Activated CD8-positive, alpha-beta memory T cell treated with anti-CD3 and anti-CD28 coated beads for 1 hour (primary cell): ENCODE measurements around the gene ZFP90.

ENCODE experiments used
- DNase-seq, 2 donors: peaks; one replicate each; pipeline ENCODE4 v3.0.0-alpha.2; 2020; ENCODE audit warnings: low read depth in 1 of 2; ENCODE audit errors: extremely low read depth in 1 of 2

Gene ZFP90

GRCh38 chr16:68575082-68575481 is 36.0 kb downstream of the ZFP90 start:
- no peak for DNase-seq

GRCh38 chr16:68577352-68577853 is 38.3 kb downstream of the ZFP90 start:
- no peak for DNase-seq

GRCh38 chr16:68590201-68590994 is 51.3 kb downstream of the ZFP90 start:
- peak in 1 of 2 donors; percentile 51 for DNase-seq

- DNase-seq: no peak
These were observed 53.6 kb downstream of the ZFP90 start for GRCh38 chr16:68592466-68593337.

GRCh38 chr16:68596266-68596665 is 57.2 kb downstream of the ZFP90 start:
- no peak for DNase-seq

- no peak for DNase-seq
These were observed 60.5 kb downstream of the ZFP90 start for GRCh38 chr16:68599586-68599985.

- no peak for DNase-seq
These were observed 66.7 kb downstream of the ZFP90 start for GRCh38 chr16:68605746-68606145.

GRCh38 chr16:68607443-68607842 is 68.4 kb downstream of the ZFP90 start:
- DNase-seq: no peak

GRCh38 chr16:68608330-68608729 is 69.2 kb downstream of the ZFP90 start:
- DNase-seq: no peak

- no peak for DNase-seq
These were observed 73.9 kb downstream of the ZFP90 start for GRCh38 chr16:68612996-68613395.

- DNase-seq: no peak
These were observed 78.6 kb downstream of the ZFP90 start for GRCh38 chr16:68617734-68618133.
